Activated CD8-positive, alpha-beta T cell treated with anti-CD3 and anti-CD28 coated beads for 36 hours (primary cell): ENCODE data around the gene FMOD. TPM values are rescaled to one million over a fixed set of nuclear protein-coding genes. Genes with fewer than 3 reads are reported as not detected.

Source experiments
- ATAC-seq: fragments of 200-7000 bp; cut with Tn5 transposase; one replicate; pipeline ENCODE4 v1.10.0; 2021; ENCODE audit warnings: mild to moderate bottlenecking, moderate library complexity
- CTCF ChIA-PET: fragments of 350-600 bp; sonication (Branson Sonifier 250); formaldehyde crosslinking; loops from one replicate; lab custom pipeline; 2021; ENCODE audit warnings: antibody characterized with exemption; lab: Charles Lee
- POLR2A ChIA-PET: fragments of 350-600 bp; sonication (Branson Sonifier 250); formaldehyde crosslinking; loops from one replicate; lab custom pipeline; 2021; ENCODE audit warnings: antibody characterized with exemption; lab: Charles Lee
- DNase-seq: peaks from one replicate; pipeline ENCODE4 v3.0.0-alpha.2; 2020
- H3K27ac Mint-ChIP-seq: one replicate; pipeline ENCODE4 v1.8.0; 2021; ENCODE audit warnings: mild to moderate bottlenecking, mixed read lengths
- H3K27me3 Mint-ChIP-seq: one replicate; pipeline ENCODE4 v1.8.0; 2021; ENCODE audit warnings: mixed read lengths
- H3K36me3 Mint-ChIP-seq: one replicate; pipeline ENCODE4 v1.8.0; 2021; ENCODE audit warnings: low read depth, mixed read lengths
- H3K4me1 Mint-ChIP-seq: one replicate; pipeline ENCODE4 v1.8.0; 2021; ENCODE audit warnings: low read depth, mixed read lengths
- H3K4me3 Mint-ChIP-seq: one replicate; pipeline ENCODE4 v1.8.0; 2021; ENCODE audit warnings: mild to moderate bottlenecking, moderate library complexity, mixed read lengths
- H3K9me3 Mint-ChIP-seq: one replicate; pipeline ENCODE4 v1.8.0; 2021; ENCODE audit warnings: mixed read lengths
- CTCF ChIP-seq: fragments of 200-600 bp; IDR thresholded peaks from one replicate; pipeline ENCODE4 v1.8.0; 2022; ENCODE audit warnings: antibody characterized with exemption, mild to moderate bottlenecking
- intact Hi-C: fragments of 100-400 bp; cut with micrococcal nuclease; formaldehyde crosslinking; loops from one replicate; pipeline ENCODE4 v1.10.0; 2022
- total RNA-seq, 2 experiments: library from RNA; stranded (reverse); gene quantifications; one replicate each; pipeline ENCODE4 v1.2.3, GENCODE V29; 2021

The FMOD gene
- total RNA-seq, 2 experiments from 2014 or later: 1.4 to 2.4 TPM

GRCh38 chr1:203359010-203359571 is 8.2 kb upstream of the FMOD start:
- no peak overlapping the region for H3K4me3 Mint-ChIP-seq
- ChIA-PET POLR2A (no interaction called here), CTCF (interaction anchor here (3.3 to 14.7 kb wide), 2 partner anchors 19 to 92 kb away, joined by 17 to 161 read pairs; no protein-coding TSS in a partner anchor)
- no peak overlapping the region for H3K27ac Mint-ChIP-seq
- H3K36me3 Mint-ChIP-seq: no peaks in the 10 kb centered on the region
- TF ChIP-seq CTCF: no peak
- H3K27me3 Mint-ChIP-seq: peaks cover 25% of the 10 kb centered on the region
- H3K4me1 Mint-ChIP-seq: no peaks in the 10 kb centered on the region
- H3K9me3 Mint-ChIP-seq: peaks cover 4% of the 10 kb centered on the region
- ATAC-seq: no peak
- intact Hi-C loops: no loop called here
- no peak for DNase-seq

GRCh38 chr1:203354246-203354645 is 3.3 kb upstream of the FMOD start:
- H3K4me3 Mint-ChIP-seq: no peak overlapping the region
- ChIA-PET POLR2A (no interaction called here), CTCF (interaction anchor here (1.1 to 14.7 kb wide), 2 partner anchors 14 to 87 kb away, joined by 6 to 161 read pairs; no protein-coding TSS in a partner anchor)
- TF ChIP-seq CTCF: no peak
- peaks cover 24% of the 10 kb centered on the region for H3K27me3 Mint-ChIP-seq
- no peaks in the 10 kb centered on the region for H3K36me3 Mint-ChIP-seq
- intact Hi-C loops: no loop called here
- DNase-seq (no peak), ATAC-seq (no peak)
- H3K27ac Mint-ChIP-seq: no peak overlapping the region
- peaks cover 4% of the 10 kb centered on the region for H3K9me3 Mint-ChIP-seq
- peaks cover 10% of the 10 kb centered on the region for H3K4me1 Mint-ChIP-seq

DNA sequence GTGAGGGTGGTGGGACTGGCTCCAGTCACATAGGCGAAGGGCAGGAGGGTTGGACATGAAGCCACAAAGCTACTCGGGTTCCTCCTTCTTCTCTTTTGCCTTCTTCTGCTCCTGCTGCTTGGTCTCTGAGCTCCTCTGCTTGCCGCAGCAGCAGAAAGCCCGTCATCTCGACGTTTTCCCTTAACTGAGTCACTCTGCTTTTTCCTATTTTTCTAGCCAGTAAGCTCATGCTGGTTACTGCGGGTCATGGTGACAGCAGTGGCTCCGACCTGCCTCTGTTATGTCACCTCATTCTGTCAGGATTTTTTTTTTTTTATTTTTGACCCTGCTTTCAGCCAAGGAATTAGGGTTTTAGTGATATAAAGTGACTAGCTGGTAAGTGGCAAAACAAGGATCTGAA is 2.6 kb upstream of the FMOD start:
- Mint-ChIP-seq H3K9me3 (peaks cover 4% of the 10 kb centered on the region), H3K36me3 (no peaks in the 10 kb centered on the region), H3K4me1 (peaks cover 10% of the 10 kb centered on the region), H3K27me3 (peaks cover 20% of the 10 kb centered on the region), H3K4me3 (no peak overlapping the region), H3K27ac (no peak overlapping the region)
- intact Hi-C loops: no loop called here
- CTCF ChIA-PET: interaction anchor here (14.7 to 24.8 kb wide), 2 partner anchors 13 to 82 kb away, joined by 161 to 1114 read pairs; no protein-coding TSS in a partner anchor
- ATAC-seq (no peak), DNase-seq (no peak)
- TF ChIP-seq CTCF: no peak
- POLR2A ChIA-PET: no interaction called here

DNA sequence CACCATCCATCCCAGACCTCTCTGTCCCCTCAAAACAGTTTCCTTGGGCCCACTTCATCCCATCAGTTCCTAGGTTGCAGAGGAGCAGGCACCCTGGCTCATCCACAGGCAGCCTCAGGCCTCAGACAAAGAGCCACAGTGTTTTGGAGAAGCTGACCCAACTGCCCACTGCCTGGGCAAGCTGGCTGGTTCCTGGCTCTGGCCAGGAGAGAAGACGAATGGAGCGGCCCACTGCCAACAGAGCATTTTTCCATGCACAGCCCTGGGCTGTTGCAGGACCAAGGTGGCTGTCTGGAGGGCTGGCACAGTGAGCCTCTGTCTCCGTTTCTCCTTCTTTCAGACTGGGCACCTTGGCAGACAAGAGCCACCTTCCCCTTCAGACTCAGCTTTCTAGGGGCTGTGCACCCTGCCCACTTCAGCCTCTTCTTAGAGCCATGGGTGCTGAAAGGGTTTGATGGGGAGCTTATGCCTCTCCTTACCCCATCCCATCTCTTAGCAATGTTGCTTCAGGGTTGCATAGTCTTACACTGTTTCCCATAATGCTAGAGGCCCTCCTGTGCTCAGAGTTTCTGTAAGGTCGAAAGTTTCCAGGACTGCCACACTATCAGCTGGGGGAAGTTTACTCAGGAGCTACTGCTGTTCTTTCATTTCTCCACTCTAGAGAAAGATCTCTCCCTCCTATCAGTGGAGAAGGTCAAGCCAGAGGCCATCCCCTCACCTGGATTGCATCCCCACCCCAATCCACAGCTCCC is 973 bp downstream of the FMOD start:
- intact Hi-C loops: loop anchor here (10.0 kb wide), 1 partner anchor 355 kb away; no protein-coding TSS in a partner anchor
- no peak for TF ChIP-seq CTCF
- ATAC-seq (no peak), DNase-seq (no peak)
- ChIA-PET POLR2A (no interaction called here), CTCF (interaction anchor here (14.7 to 24.8 kb wide), 2 partner anchors 10 to 78 kb away, joined by 161 to 1114 read pairs; no protein-coding TSS in a partner anchor)
- H3K27me3 Mint-ChIP-seq: peaks cover 17% of the 10 kb centered on the region
- H3K9me3 Mint-ChIP-seq: no peaks in the 10 kb centered on the region
- peak overlapping the region; percentile 29 for H3K4me3 Mint-ChIP-seq
- peak overlapping the region; percentile 9 for H3K27ac Mint-ChIP-seq
- H3K36me3 Mint-ChIP-seq: no peaks in the 10 kb centered on the region
- H3K4me1 Mint-ChIP-seq: peaks cover 10% of the 10 kb centered on the region

DNA sequence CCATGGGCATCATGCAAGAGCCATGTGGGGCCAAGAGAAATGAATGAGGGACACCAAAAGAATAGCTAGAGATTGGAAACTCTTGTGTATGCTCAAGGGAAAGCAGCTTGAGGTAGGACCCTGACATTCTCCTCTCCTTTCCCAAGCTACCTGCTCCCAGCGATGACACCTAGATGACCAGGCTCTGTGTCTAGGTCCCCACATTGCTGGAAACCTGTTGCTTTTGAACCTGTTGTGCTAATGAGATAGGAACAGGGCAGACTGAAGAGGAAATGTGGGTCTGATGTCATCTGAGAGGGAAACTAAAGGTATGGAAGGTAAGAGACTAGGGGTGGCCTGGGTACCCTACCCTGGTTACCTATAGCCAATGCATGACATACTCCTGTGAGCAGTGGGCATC is 1.8 kb downstream of the FMOD start:
- ATAC-seq (no peak), DNase-seq (no peak)
- Mint-ChIP-seq H3K36me3 (no peaks in the 10 kb centered on the region), H3K4me3 (no peak overlapping the region), H3K27me3 (peaks cover 17% of the 10 kb centered on the region), H3K27ac (no peak overlapping the region), H3K9me3 (no peaks in the 10 kb centered on the region), H3K4me1 (peaks cover 10% of the 10 kb centered on the region)
- ChIA-PET POLR2A (no interaction called here), CTCF (interaction anchor here (0.9 to 24.8 kb wide), 4 partner anchors 9 to 139 kb away, joined by 3 to 1114 read pairs (median 83); no protein-coding TSS in a partner anchor)
- intact Hi-C loops: loop anchor here (10.0 kb wide), 1 partner anchor 356 kb away; no protein-coding TSS in a partner anchor
- TF ChIP-seq CTCF: no peak
